Stimulated activated CD8-positive, alpha-beta memory T cell treated with anti-CD3 and anti-CD28 coated beads, Interleukin-12 subunit alpha, Interleukin-12 subunit beta, amount 100 ng/mL, for 1 hour (primary cell): ENCODE data around the gene GAB1.

Experiments used
- DNase-seq: peaks from one replicate; pipeline ENCODE4 v3.0.0-alpha.2; 2020; ENCODE audit warnings: low read depth

GAB1 gene

GRCh38 chr4:143336781-143337599, at the start of gene GAB1:
Gene GAB1 (plus strand): TSS chr4:143336876. CDS start chr4:143337189, 313 bp downstream.
- no peak for DNase-seq

GRCh38 chr4:143287572-143287923, 49.1 kb upstream of the GAB1 start:
- DNase-seq = no peak

GRCh38 chr4:143288171-143288570, 48.5 kb upstream of the GAB1 start:
- no peak for DNase-seq

- DNase-seq = no peak
Measured at GRCh38 chr4:143289370-143289769, 47.3 kb upstream of the GAB1 start.

- DNase-seq = no peak
Measured at GRCh38 chr4:143291314-143291713, 45.4 kb upstream of the GAB1 start.

- no peak for DNase-seq
Measured at GRCh38 chr4:143292858-143293257, 43.8 kb upstream of the GAB1 start.

- no peak for DNase-seq
Measured at GRCh38 chr4:143294310-143294709, 42.4 kb upstream of the GAB1 start.

- no peak for DNase-seq
Measured at GRCh38 chr4:143294710-143295275, 41.9 kb upstream of the GAB1 start.

GRCh38 chr4:143296397-143297067, 40.1 kb upstream of the GAB1 start:
- DNase-seq = no peak

GRCh38 chr4:143300860-143301259, 35.8 kb upstream of the GAB1 start:
- DNase-seq = no peak

- no peak for DNase-seq
Measured at GRCh38 chr4:143302536-143302935, 34.1 kb upstream of the GAB1 start.

GRCh38 chr4:143306788-143307187, 29.9 kb upstream of the GAB1 start:
- DNase-seq = no peak

- no peak for DNase-seq
Measured at GRCh38 chr4:143307531-143307930, 29.1 kb upstream of the GAB1 start.

GRCh38 chr4:143308377-143308776, 28.3 kb upstream of the GAB1 start:
- DNase-seq = no peak

- no peak for DNase-seq
Measured at GRCh38 chr4:143311924-143312323, 24.8 kb upstream of the GAB1 start.

- DNase-seq = no peak
Measured at GRCh38 chr4:143313521-143313920, 23.2 kb upstream of the GAB1 start.

- no peak for DNase-seq
Measured at GRCh38 chr4:143313996-143314395, 22.7 kb upstream of the GAB1 start.

- DNase-seq = no peak
Measured at GRCh38 chr4:143320113-143320512, 16.6 kb upstream of the GAB1 start.

- DNase-seq = no peak
Measured at GRCh38 chr4:143326735-143327134, 9.9 kb upstream of the GAB1 start.

GRCh38 chr4:143329985-143330384, 6.7 kb upstream of the GAB1 start:
- DNase-seq = no peak

- no peak for DNase-seq
Measured at GRCh38 chr4:143335979-143336780, 496 bp upstream of the GAB1 start.

GRCh38 chr4:143337600-143338287, 1.1 kb downstream of the GAB1 start:
- no peak for DNase-seq
